Stimulated activated CD4-positive, alpha-beta T cell treated with anti-CD3 and anti-CD28 coated beads, Interleukin-4, amount 100 ng/mL, for 48 hours (primary cell): ENCODE results near the gene ERGIC3.

Source experiments
- DNase-seq, 2 donors: peaks; one replicate each; pipeline ENCODE4 v3.0.0-alpha.2; 2020; ENCODE audit warnings: low read depth in 2 of 2

ERGIC3 gene

DNA sequence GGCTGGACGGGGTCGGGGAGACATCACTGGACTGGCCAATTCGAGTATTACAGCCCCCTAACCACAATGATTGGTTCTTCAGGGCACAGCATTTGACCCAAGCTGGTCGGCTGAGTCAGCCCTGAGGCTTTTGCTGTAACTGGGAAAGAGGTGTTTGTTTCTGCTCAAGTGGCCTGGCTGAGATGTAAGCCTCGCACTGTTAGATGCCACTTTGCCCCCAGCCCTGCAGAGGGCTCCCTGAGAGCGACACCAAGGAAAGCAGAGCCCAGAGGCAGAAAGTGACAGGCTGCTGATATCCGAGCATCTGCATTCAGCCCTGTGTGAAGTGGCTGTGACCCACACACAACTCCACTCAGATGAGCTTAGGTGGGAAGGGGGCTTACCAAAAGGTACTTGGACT lies 19.4 kb downstream of the ERGIC3 start:
- no peak for DNase-seq

DNA sequence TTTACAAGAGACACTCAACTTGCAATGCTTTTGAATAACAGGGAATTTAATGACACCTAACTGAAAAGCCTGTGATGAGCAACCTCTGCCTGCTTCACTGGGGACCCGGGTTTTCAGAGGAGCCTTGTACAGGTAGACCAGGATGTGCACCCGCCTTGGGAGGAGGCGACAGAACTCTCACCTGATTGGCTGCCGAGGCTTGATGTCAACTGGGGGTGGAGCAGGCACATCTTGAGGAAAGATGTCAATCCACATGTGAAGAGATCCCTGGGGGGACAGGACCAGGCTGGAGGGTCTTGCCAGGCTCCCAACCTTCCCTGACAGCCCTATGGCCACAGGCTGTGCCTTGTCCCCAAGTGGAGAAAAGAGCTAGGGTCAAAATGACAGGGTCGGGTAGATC lies 19.8 kb downstream of the ERGIC3 start:
- no peak for DNase-seq

DNA sequence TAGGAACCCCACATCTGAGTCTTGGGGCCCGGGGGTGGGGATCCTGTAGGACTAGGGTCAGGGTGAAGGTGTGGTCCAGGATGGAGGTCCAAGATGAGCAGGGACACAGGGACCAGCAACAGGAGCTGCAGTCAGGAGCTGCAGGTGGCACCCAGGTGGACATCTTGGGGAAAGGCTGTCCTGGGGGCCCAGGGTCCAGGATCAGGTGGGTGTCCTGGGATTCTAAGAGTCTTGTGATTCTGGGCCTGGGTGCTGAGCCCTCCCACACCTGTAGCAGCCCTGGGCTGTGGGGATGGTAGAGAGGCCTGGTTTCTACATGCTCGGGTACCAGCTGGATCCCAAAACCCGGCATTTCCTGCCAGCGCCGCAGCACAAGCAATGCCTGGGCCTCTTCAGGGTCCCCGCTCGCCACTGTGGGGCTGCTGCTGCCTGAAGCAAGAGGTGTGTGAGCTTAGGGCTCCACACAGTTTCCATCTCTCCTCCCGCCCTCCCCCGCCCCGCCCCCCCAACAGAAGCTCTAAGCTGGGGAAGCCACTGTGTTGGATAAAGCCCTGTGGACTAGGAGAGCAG lies 20.7 kb downstream of the ERGIC3 start:
- no peak for DNase-seq

DNA sequence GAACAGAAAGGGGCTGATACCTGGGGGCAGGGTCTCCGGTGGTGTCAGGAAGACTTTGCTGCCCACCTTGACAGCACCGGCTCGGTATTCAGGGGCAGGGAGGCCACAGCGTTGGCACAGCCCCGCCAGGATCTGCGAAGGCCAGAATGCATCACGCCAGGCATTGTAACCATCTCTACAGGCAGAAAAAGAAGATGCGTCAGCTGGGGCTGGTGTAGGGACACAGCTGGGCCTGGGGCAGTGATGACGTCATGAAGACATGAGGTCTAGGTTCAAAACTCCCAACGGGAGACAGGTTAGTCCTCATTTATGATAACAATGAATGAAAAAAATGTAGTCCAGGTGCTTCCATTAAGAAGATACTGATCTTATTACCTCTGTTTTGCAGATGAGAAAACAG lies 22.0 kb downstream of the ERGIC3 start:
- DNase-seq, result no peak

DNA sequence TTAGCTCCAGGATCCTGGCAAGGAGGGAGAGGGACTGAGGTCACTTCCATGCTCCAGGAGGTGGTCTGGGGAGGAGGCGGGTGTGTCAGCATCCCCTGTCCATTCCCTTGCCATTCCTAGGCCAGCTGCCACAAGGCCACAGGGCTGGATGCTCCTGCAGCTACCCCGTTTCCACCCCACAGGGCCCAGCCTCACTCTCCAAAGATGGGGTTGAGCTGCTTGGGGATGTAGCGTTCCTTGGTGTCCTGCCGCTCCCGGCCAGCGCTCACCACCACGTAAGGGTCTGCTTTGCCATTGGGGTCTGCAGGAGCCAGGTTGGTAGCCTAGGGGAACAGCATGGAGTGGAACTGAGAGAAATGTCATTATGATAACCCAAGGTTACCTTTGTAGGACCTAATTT lies 23.0 kb downstream of the ERGIC3 start:
- DNase-seq, result no peak

DNA sequence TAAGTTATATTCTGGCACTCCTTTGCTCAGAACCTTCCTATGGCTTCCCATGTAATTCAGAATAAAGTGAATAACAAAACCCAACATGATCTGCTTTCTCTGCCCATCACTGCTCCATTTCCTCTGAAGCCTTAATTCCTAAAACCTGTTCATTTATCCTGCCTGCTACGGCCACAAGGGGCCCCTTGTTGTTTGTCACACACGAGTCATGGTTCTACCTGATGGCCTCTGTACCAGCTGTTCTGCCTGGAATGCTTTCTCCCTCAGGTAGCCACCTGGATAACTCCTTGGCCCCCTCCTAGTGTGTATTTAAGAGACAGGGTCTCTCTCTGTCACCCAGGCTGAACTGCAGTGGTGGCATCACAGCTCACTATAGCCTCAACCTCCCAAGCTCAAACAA lies 26.8 kb downstream of the ERGIC3 start:
- DNase-seq, result no peak

DNA sequence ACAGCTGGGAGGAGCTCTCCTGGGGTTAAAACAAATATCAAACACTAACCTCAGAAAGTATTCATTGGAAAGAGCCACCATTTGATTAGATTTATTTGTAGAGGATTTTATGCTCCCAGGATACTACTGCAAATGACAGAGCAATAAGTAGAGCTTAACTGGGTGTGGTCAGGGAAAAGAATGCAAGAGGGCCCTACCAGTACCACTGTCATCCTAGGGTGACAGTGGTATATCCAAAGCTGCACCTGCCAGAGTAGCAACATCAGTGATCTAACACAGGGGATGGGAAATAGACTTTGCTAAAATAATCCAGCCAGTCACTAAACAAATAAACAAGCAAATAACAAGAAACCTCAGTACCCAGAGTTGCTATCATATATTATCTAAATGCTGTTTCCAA lies 29.7 kb downstream of the ERGIC3 start:
- DNase-seq, result no peak

DNA sequence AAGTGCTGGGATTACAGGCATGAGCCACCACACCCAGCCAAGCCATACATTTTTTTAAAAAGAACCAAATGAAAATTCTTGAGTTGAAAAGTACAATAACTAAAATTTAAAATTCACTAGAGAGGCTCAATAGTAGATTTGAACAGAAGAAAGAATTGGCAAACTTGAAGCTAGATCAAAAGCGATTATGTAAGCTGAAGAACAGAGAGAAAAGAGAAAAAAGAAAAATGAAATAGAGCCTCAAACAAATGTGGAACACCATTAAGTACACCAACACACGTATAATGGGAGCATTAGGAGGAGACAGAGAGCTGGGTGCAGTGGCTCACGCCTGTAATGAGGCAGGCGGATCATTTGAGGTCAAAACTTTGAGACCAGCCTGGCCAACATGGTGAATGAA lies 31.0 kb downstream of the ERGIC3 start:
- no peak for DNase-seq

DNA sequence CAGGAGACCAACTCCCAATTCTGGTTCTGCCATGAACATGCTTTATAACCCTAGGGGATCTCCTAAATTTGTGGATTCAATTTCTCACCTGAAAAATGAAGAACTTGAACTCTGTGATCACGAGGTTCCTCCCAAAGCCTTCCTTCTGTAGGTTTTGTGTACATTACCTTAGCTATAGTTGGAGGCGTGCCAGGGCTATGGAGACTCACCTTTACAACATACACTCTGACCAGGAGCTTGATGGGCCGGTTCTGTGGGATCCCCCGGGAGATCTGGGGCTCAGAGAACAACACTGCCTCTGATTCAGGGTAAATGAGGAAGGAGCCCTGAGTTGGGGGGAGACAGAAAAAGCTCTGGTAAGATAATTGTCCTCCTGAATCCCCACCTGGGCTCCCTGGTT lies 34.1 kb downstream of the ERGIC3 start:
- DNase-seq, result no peak

DNA sequence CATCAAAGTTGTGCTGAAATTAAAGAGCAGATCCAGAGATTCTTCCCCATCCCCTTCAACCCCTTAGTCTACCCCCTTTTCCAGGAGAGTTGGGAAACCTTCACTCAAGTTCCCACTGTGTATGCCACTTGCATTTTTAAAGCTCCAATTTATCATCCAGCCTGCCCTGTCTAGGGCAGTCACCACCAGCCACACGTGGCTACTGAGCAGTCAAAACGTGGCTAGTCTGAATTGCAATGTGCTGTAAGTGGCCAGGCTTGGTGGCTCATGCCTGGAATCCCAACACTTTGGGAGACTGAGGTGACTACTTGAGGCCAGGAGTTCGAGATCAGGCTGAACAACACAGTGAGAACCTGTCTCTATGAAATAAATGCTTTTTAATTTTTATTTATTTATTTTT lies 34.9 kb downstream of the ERGIC3 start:
- no peak for DNase-seq

DNA sequence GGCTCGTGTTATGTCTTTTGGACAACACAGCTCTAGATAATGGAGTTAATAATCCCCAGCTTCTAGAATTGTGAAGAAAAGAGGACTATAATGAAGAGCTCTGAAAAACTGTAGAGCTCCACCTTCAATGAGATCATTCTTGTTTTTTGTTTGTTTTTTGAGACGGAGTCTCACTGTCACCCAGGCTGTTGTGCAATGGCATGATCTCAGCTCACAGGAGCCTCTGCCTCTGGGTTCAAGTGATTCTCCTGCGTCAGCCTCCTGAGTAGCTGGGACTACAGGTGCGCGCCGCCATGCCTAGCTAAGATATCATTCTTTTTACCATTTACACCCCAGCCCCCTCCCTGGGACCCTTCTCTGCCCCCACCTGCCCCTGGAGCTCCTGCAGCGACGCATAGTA lies 36.6 kb downstream of the ERGIC3 start:
- no peak for DNase-seq

DNA sequence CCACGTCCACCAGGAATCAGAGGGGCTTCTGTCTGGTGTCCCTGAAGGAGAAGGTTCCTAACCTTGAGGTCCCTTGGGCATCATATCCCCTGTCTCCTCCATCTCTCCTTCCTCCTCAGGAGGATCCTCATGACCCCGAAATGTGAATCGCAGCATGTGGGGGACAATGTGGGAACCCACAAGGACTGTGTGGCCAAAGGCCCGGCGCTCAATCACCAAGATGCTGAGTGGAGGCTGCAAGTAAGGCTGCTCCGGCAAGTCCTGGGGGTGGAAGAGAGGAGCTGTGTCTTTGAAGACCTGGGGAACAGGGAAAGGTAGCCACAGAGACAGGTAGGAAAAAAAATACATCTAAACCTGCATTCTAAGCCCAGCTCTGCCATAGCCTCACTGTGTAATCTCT lies 37.3 kb downstream of the ERGIC3 start:
- DNase-seq, result no peak

DNA sequence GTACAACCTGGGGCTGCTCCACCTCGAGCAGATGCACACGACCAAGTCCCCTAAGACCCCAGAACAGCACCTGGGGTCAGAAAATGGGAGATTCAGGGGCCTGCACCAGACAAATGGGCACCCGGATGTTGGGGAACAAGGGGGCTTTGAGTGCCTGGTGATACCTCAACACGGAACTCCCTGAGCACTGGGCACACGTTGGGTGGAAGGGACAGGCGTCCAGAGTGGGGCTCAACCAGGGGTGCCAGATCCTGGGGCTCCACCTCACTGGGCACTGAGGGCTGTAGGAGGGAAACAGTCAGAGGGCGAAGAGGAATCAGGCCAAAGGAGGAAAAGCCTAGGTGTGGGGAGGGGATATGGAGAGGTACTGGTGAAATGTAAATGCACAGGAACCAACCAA lies 40.3 kb downstream of the ERGIC3 start:
- no peak for DNase-seq

DNA sequence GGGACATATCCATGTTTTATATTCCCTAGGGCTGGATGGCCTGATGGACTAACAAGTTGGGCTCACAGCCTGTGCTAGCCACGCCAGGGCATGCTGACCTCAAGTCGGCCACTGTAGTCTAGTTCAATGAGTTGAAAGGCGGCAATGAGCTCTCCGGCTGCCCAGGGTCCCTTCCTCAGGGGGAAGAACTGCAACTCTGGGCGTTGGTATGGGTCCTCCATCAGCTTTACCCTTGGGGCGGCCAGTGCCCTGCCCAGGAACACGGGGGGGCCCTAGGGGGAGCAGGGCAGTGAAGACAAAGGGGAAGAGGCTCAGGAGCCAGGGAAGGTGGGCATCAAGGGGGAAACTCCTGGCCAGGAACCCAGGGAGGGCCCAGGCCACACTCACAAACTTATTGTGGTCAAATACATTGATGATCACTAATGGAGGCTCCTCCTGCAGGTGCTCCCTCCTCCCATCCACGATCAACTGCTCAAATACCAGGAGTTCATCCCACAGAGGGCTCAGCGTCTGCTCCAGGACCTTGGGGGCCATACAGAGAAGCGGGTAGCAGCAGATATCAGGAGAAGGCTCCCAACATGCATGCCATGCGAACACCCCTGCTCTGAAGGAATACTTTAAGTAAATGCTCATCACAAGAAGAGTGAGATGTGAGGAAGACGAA lies 41.0 kb downstream of the ERGIC3 start:
- no peak for DNase-seq

DNA sequence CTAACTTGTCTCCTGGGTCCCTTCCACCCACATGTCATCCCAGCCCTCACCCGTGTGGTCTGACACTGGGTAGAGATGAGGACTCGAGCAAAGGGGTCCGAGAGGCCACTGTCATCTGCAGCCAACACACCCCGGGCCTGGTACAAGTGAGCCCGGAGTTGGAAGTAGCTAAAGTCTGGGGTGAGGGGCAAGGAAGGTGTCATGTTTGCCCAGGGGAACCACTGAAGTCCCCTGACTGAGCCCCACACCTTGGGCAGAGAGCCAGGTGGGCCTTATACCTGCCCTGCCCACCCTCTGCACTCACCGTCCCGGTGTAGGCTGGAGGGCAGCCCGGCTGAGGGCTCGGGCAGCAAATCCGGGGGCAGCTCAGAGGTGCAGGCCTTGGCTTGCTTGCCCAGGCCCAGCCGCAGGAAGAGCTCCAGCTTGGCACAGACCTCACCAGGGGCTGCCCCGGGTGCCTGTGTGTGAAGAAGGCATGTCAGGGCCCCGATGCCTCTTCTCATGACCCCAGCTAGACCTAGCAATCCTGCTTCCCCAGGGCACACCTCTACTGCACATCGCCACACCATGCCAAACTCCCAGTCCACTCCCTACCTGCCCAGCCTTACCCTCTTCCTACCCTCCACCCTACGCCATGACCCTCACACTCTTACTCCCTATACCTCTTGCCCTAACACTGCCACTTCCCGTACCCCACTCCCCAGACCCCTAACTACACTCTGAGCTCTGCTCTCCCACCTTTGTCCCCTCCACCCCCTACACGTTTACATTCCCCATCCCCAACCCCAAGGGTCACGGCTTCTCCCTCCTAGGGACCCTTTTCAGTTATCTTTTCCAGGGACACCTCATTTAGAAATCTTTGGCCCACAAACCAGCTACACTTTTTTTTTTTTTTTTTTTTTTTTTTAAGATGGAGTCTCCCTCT lies 42.0 kb downstream of the ERGIC3 start:
- no peak for DNase-seq

DNA sequence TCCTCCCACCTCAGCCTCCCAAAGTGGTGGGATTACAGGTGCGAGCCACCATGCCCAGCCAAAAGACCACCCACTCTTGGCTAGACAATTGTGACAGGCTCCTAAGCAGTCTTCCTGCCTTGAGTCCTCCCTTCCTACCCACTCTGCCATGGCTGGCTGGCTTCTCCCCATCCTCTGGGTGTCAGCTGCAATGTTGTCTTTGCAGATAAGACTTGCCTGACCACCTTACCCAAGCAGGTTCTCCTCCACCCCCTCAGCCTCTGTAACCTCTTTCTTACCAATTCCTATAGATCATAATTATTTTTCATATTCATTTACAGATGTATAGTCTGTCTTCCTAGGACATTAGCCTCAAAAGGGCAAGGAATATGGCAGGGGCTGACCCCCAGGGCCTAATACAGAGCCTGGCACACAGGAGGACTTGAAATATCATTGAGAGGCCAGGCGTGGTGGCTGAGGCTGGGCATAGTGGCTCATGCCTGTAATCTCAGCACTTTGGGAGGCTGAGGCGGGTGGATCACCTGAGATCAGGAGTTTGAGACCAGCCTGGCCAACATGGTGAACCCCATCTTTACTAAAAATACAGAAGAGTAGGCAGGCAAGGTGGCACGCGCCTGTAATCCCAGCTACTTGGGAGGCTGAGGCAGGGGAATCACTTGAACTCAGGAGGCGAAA lies 45.0 kb downstream of the ERGIC3 start:
- no peak for DNase-seq

DNA sequence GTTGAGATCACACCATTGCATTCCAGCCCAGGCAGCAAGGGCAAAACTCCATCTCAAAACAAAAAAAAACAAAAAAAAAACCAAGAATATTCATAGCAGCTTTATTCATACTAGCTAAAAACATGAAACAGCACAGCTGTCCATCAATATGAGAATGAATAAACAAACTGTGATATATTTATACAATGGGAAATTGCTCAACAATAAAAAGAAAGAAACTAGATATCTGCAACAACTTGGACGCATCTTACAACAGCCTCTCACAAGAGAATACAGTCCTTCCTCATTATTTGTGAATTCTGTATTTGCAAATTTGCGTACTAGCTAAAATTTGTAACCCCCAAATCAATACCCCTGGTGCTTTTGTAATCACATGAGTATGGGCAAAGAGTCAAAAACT lies 45.6 kb downstream of the ERGIC3 start:
- no peak for DNase-seq

DNA sequence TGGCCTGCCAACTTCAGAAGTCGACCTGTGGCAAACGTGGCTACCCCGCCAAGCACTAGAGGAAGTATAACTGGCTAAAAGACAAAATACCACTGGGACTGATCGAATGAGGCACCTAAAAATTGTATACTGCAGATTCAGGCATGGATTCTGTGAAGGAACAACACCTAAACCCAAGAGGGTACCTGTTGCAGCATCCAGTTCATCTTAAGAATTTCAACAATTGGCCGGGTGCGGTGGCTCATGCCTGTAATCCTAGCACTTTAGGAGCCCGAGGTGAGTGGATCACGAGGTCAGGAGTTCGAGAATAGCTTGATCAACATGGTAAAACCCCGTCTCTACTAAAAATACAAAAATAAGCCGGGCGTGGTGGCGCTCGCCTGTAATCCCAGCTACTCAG lies 46.5 kb downstream of the ERGIC3 start:
- no peak for DNase-seq

DNA sequence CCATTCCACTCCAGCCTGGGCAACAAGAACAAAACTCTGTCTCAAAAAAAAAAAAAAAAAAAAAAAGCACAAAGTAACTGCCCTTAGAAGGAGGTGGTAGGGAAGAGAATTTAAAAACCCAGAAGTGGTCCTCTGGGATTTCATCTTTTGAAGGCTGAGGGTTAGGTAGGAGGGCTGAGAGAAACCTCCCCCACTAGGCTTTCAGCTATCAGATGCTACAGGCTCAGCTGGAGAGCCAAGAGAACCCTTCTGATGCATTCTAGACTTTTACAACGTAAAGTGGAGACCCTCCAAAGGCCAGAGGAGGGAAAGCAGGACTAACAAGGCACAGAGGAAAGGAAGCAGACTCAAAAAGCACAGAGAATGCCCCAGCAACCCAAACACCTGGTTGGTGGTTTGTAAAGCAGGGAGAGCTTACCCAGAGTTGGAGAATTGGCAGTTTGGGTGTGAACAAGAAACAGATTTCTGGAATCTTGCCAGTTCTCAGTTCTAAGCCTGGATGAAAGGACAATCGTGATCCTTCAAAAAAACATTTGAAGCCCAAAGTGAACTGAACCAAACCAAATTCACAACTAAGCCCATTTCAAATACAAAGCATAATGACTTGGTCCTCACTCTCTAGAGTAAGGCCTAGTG lies 50.6 kb downstream of the ERGIC3 start:
- DNase-seq, result no peak

DNA sequence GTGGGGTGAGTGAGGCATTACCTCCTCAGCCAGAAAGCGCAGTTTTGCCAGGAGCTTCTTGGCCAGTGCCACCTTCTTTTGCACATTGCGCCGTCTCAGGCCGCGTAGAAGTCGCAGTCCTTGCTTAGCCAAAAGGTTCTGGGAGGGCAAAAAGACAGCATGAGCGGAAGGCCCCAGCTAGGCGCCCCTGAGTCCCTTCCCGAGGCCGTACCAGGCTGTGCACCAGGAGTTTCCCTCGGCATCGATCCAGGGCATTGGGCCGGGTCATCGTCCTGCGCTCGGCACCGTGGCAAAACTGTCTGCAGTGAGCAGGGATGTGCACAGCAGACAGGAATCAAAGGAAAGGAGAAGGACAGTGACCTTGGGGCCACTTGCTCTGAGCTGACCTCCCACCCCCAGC lies 53.6 kb downstream of the ERGIC3 start:
- no peak for DNase-seq

DNA sequence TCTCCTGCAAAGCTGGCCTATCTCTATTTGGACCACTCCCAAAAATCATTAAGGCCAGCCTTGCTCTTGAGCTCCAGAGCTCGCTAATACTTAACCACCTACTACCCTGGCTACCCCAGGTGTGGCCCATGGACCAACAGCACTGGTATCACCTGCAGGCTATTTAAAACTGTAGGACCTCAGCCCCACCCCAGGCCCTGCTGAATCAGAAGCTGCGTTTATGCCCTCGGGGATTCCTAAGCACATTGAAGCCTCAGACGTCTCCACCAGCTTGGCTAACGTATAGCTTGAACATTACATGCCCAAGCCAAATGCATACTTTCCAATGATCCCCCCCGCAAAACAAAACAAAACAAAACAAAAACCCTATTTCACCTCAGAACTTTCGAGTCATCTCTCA lies 54.0 kb downstream of the ERGIC3 start:
- DNase-seq, result no peak

DNA sequence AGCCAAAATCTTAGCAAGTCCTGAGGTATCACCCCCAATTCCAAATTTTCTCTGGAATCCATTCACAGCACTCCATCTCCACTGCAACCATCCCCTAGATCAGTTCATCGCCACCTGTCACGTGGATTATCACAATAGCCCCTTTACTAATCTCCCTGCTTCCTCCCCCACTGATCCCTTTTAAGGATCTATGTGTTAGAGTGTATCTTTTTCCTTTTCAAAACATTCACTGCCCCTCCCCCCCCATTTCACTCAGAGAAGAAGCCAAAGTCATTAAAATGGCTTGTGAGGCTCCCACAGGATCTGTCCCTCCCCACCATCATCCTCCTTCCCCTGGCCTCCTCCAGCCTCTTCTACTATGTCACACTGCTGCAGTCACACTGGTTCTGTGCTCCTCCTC lies 55.3 kb downstream of the ERGIC3 start:
- no peak for DNase-seq
